Neuron (in vitro differentiated cells): ENCODE measurements around the gene LAMTOR4.

Experiments
- H2AFZ ChIP-seq: one replicate; pipeline ENCODE4 v1.6.1; 2013; ENCODE audit warnings: low read depth, mild to moderate bottlenecking, inconsistent platforms, low read length, moderate library complexity
- H3K27me3 ChIP-seq: one replicate; pipeline ENCODE4 v1.6.1; 2013; ENCODE audit warnings: low read length; ENCODE audit not compliant: insufficient read depth
- H3K36me3 ChIP-seq: one replicate; pipeline ENCODE4 v1.6.1; 2013; ENCODE audit warnings: low read length; ENCODE audit not compliant: insufficient read depth
- H3K4me1 ChIP-seq: one replicate; pipeline ENCODE4 v1.6.1; 2013; ENCODE audit warnings: low read length; ENCODE audit not compliant: insufficient read depth
- H3K4me3 ChIP-seq: 2 replicates; pipeline ENCODE4 v1.5.1; 2013; ENCODE audit warnings: mild to moderate bottlenecking, low read length, moderate library complexity
- H3K9me3 ChIP-seq: one replicate; pipeline ENCODE4 v1.6.1; 2013; ENCODE audit warnings: low read length

The LAMTOR4 gene

DNA sequence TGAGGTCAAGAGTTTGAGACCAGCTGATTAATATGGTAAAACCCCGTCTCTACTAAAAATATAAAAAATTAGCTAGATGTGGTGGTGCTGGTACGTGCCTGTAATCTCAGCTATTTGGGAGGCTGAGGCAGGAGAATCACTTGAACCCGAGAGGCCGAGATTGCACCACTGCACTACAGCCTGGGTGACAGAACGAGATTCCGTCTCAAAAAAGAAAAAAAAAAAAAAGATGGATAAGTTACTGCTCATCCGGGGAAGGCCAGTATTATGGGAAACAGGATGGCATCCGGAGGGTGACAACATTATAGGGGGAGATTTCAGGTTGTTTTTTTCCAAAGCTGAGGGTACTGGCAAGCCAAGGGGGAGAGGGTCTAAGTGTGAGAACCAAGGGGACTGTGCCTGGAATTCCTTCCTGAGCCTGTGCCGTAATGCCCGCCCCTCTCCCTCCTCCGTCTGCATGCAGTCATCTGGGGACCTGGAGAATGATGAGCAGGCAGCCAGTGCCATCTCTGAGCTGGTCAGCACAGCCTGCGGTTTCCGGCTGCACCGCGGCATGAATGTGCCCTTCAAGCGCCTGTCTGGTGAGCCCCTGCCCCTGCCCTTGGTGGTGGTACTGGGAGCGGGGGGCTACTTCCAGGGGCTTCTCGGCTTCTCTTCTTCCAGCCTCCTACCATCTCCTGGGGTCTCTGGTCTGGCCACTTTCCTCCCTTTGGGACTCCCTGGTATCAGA lies 4.4 kb downstream of the LAMTOR4 start:
- Histone ChIP-seq H3K27me3 (no peaks in the 10 kb centered on the region), H3K9me3 (no peaks in the 10 kb centered on the region), H3K36me3 (peaks cover 43% of the 10 kb centered on the region), H2AFZ (no peak overlapping the region), H3K4me1 (peaks cover 21% of the 10 kb centered on the region), H3K4me3 (no peak overlapping the region)

- H3K36me3 ChIP-seq, result peaks cover 43% of the 10 kb centered on the region
Measured at GRCh38 chr7:100153708-100154535, 5.2 kb downstream of the LAMTOR4 start.

DNA sequence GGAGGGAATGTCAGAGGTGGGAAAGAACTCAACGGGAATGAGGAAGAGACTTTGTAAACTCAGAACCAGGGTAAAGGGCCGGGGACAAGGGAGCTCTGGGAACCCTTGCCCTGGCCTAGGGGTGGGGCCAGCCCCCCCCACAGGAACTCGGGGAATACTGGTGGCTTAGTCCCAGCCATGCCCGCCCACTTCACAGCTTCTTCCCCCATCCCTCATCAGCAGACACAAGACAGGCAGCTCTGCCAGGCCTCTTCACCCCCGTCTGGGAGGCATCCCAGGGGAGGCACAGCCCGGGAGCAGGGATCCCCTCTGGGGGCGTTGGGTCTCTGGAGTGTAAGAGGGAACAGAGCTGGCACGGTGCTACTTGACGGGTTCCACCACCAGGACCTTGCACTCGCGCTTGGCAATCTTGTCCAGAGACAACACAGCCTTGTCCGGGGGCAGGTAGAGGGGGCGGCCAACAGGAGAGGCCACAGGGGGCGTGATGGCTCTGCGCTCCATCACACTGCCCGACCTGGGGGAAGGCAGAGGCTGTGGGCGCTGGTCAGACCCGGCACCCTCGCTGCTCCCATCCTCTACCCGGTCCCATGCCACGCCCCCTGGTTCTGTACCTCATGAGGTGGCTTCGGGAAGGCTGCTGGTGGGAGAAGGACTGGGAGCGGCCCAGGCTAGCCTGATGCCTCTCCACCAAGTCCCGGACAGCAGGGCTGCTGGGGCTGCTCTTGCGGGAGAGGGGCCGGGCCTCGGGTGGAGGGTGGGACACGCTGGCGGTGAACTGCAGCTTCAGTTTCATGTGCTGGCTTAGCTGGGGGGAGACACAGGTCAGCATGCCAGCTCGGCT lies 6.2 kb downstream of the LAMTOR4 start:
- Histone ChIP-seq H3K36me3 (peaks cover 43% of the 10 kb centered on the region), H2AFZ (no peak overlapping the region), H3K27me3 (no peaks in the 10 kb centered on the region), H3K4me3 (no peak overlapping the region), H3K4me1 (peaks cover 15% of the 10 kb centered on the region), H3K9me3 (no peaks in the 10 kb centered on the region)

More at GRCh38 chr7:100153708-100154535, 5.2 kb downstream of the LAMTOR4 start:
- Histone ChIP-seq H3K4me1 (peaks cover 19% of the 10 kb centered on the region), H2AFZ (no peak overlapping the region), H3K27me3 (no peaks in the 10 kb centered on the region), H3K4me3 (no peak overlapping the region), H3K9me3 (no peaks in the 10 kb centered on the region)

DNA sequence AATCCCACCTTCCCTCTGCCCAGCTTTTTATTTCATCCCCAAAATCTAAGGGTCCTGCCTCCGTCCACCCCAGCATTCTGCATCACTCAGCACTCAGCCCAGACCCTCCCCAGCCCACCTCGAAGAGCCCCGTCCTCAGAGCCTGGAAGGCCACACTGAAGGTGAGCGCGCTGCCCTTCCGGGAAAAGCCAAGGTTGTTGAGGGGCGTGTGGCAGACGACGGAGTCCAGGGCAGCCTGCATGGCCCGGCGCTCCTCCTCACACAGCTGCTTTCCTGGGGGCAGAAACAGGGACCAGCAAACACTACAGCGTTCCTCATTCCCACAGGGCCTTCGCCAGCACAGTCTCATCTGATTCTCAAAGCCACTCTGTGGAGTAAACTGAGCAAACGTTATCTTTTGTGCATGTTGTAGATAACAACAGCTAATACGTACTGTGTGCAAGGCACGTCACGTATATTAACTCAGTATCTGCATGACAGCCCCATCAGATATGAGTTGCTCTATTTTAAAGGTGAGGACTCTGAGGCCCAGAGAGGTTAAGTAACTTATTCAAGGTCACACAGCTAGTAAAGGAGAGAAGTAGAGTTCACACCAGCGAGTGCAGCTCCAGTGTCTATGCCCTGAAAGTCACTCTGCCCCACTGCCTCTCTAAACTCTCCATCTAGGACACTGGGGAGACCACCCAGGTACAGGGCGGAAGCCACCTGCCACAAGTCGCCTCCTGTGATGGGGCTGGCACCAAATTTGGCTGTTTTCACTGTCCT lies 7.0 kb downstream of the LAMTOR4 start:
- Histone ChIP-seq H3K4me3 (no peak overlapping the region), H3K27me3 (no peaks in the 10 kb centered on the region), H3K36me3 (peaks cover 43% of the 10 kb centered on the region), H3K4me1 (peaks cover 14% of the 10 kb centered on the region), H3K9me3 (no peaks in the 10 kb centered on the region), H2AFZ (no peak overlapping the region)

GRCh38 chr7:100156331-100157068 lies 7.8 kb downstream of the LAMTOR4 start:
- no peak overlapping the region for H3K4me3 ChIP-seq
- no peak overlapping the region for H2AFZ ChIP-seq
- H3K9me3 ChIP-seq, result no peaks in the 10 kb centered on the region
- H3K4me1 ChIP-seq, result peaks cover 14% of the 10 kb centered on the region
- no peaks in the 10 kb centered on the region for H3K27me3 ChIP-seq
- peaks cover 43% of the 10 kb centered on the region for H3K36me3 ChIP-seq

GRCh38 chr7:100157069-100157333 lies 8.3 kb downstream of the LAMTOR4 start:
- Histone ChIP-seq H3K36me3 (peaks cover 40% of the 10 kb centered on the region), H3K4me3 (no peak overlapping the region), H2AFZ (no peak overlapping the region)

GRCh38 chr7:100157334-100158228 lies 8.9 kb downstream of the LAMTOR4 start:
- peak overlapping the region; percentile 80 for H3K4me3 ChIP-seq
- peaks cover 14% of the 10 kb centered on the region for H3K4me1 ChIP-seq
- no peaks in the 10 kb centered on the region for H3K9me3 ChIP-seq
- H2AFZ ChIP-seq, result no peak overlapping the region
- H3K27me3 ChIP-seq, result no peaks in the 10 kb centered on the region
- peaks cover 34% of the 10 kb centered on the region for H3K36me3 ChIP-seq

More at GRCh38 chr7:100157069-100157333, 8.3 kb downstream of the LAMTOR4 start:
- no peaks in the 10 kb centered on the region for H3K27me3 ChIP-seq
- H3K4me1 ChIP-seq, result peaks cover 14% of the 10 kb centered on the region
- H3K9me3 ChIP-seq, result no peaks in the 10 kb centered on the region

DNA sequence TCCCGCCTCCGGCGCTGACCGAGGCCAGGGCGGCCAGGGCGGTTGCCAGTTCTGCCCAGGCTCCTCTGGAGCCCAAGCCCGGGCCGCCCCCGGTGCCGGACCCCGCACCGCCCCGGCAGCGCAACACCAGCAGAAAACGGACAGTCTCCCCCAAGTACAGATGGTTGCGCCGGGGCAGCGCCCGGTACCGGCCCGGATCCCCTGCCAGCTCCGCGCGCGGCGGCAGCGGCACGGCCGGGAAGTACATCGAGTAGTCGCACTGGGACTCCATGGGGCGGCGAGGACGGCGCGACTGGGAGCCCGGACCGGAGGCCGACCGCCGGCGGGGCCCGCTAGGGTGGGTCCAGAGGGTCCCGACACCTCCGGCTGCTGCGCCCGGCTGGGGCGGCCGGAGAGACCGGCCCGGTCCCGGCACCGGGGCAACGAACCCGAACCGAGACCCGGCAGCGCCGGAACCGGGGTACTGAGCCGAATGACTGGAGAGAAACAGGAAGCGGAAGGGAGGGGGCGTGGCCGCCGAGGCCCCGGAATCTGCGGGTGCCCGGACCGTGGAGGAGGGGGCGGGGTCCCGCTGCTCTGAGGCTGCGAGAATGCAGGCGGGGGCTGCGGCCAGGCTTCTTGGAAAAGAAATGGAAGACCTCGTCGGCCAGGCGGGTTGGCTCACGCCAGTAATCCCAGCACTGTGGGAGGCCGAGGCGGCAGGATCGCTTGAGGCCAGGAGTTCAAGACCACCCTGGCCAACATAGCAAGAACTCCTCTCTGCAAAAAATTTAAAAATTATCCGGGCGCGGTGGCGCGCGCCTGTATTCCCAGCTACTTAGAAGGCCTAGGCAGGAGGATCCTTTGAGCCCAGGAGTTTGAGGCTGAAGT lies 9.7 kb downstream of the LAMTOR4 start, which contains the start of gene TRAPPC14:
Gene TRAPPC14 (minus strand): TSS at position 495 of the 870 bp plus-strand sequence. CDS start 224 bp downstream, at position 271.
- H2AFZ ChIP-seq, result peak within 1 kb of the TSS; percentile 58
- no peaks in the 10 kb centered on the region for H3K9me3 ChIP-seq
- H3K36me3 ChIP-seq, result peaks cover 27% of the 10 kb centered on the region
- H3K4me3 ChIP-seq, result peak within 1 kb of the TSS; percentile 80
- H3K4me1 ChIP-seq, result peaks cover 14% of the 10 kb centered on the region
- H3K27me3 ChIP-seq, result no peaks in the 10 kb centered on the region

DNA sequence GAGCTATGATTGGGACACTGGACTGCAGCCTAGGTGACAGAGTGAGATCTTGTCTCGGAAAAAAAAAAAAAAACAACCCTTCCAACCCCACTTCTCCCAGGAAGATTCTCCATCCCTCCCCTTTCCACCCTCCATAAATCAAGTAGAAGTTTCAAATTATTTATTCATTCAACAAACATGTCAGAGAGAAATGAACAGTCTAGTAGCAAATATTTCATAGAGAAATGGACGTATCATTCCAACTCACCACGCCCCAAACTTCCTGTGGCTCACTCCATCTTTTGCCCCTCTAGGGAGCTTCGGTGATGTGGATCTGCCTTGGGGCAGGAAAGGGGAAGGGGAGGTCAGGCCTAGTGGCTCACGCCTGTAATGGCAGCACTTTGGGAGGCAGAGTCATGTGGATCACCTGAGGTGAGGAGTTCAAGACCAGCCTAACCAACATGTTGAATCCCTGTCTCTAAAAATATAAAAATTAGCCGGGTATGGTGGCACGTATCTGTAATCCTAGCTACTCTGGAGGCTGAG lies 10.4 kb downstream of the LAMTOR4 start:
- H3K36me3 ChIP-seq, result peaks cover 20% of the 10 kb centered on the region
- H3K4me3 ChIP-seq, result peak overlapping the region; percentile 80
- H3K9me3 ChIP-seq, result no peaks in the 10 kb centered on the region
- H3K4me1 ChIP-seq, result peaks cover 14% of the 10 kb centered on the region
- peak overlapping the region; percentile 58 for H2AFZ ChIP-seq
- H3K27me3 ChIP-seq, result no peaks in the 10 kb centered on the region

GRCh38 chr7:100160067-100160466 lies 11.3 kb downstream of the LAMTOR4 start:
- Histone ChIP-seq H3K4me1 (peaks cover 14% of the 10 kb centered on the region), H2AFZ (no peak overlapping the region), H3K4me3 (no peak overlapping the region), H3K36me3 (peaks cover 13% of the 10 kb centered on the region), H3K27me3 (no peaks in the 10 kb centered on the region), H3K9me3 (no peaks in the 10 kb centered on the region)
